Gastroesophageal sphincter (tissue), 3 donors: Measurements from ENCODE around the gene DRC1.

Experiments
- POLR2A ChIP-seq, 2 donors: fragments of 450-650 bp; IDR thresholded peaks; one replicate each; pipeline ENCODE4 v1.6.1; 2017; ENCODE audit warnings: antibody characterized with exemption in 2 of 2, mild to moderate bottlenecking in 2 of 2, moderate library complexity in 1 of 2
- TF ChIP-seq, protein P1 (sequence below), 4 experiments: fragments of 200-600 bp in 2 of 4; fragments of 450-650 bp in 2 of 4; sonication (generic) in 1 of 4; IDR thresholded peaks; one replicate each; pipeline ENCODE4 v1.5.1; 2017 to 2019; ENCODE audit warnings: antibody characterized with exemption in 4 of 4, mild to moderate bottlenecking in 2 of 4, moderate library complexity in 2 of 4

DNA sequence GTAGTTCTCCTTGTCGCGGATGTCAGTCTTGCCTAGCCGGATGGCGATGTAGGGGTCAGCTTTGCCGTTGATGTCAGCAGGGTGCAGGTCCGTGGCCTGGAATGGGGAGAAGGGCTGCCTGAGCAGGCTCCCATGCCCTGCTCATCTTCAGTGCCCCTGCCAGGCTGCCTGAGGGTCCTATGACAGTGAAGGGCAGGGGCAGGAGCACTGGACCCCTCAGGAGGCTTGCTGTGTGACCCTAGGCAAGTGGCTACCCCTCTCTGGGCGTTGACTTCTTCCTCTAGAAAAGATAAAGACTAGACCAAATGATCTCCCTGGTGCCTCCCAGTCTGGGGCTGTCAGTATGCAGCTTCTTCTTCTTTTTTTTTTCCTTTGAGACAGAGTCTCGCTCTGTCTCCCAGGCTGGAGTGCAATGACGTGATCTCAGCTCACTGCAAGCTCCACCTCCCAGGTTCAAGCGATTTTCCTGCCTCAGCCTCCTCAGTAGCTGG is 64.3 kb downstream of the DRC1 start:
- TF ChIP-seq, protein P1, sequence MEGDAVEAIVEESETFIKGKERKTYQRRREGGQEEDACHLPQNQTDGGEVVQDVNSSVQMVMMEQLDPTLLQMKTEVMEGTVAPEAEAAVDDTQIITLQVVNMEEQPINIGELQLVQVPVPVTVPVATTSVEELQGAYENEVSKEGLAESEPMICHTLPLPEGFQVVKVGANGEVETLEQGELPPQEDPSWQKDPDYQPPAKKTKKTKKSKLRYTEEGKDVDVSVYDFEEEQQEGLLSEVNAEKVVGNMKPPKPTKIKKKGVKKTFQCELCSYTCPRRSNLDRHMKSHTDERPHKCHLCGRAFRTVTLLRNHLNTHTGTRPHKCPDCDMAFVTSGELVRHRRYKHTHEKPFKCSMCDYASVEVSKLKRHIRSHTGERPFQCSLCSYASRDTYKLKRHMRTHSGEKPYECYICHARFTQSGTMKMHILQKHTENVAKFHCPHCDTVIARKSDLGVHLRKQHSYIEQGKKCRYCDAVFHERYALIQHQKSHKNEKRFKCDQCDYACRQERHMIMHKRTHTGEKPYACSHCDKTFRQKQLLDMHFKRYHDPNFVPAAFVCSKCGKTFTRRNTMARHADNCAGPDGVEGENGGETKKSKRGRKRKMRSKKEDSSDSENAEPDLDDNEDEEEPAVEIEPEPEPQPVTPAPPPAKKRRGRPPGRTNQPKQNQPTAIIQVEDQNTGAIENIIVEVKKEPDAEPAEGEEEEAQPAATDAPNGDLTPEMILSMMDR (IDR thresholded peaks at IDR 0.05): no peak
- TF ChIP-seq POLR2A (IDR thresholded peaks at IDR 0.05): no peak
